ENCODE measurements around the gene JAKMIP3.

JAKMIP3 gene

GRCh38 chr10:132097609-132098377, 32.0 kb downstream of the JAKMIP3 start:
- CTCF ChIA-PET: no interaction called here
- POLR2A ChIA-PET: no interaction called here
- Histone ChIP-seq H3K9me3 (ENCODE audit: control insufficient read depth, insufficient read depth, low read depth, low read length) (no peaks in the 10 kb centered on the region), H3K27ac (ENCODE audit: extremely low read depth, low read depth, low read length) (no peak overlapping the region), H3K4me3 (ENCODE audit: low read depth, low read length) (no peak overlapping the region), H3K4me1 (ENCODE audit: control insufficient read depth, insufficient read depth, low read length) (no peaks in the 10 kb centered on the region), H3K36me3 (ENCODE audit: control insufficient read depth in 2 of 2, insufficient read depth in 1 of 2, low read length in 2 of 2) (no peaks in the 10 kb centered on the region)
- no peak for TF ChIP-seq ZNF174 (tag by site-specific recombination; IDR thresholded peaks at IDR 0.05)
- no peak for TF ChIP-seq ZNF354C (tag by site-specific recombination; IDR thresholded peaks at IDR 0.05; ENCODE audit: borderline replicate concordance, low read depth)
- no peak for TF ChIP-seq ZNF138 (tag by site-specific recombination; IDR thresholded peaks at IDR 0.05; ENCODE audit: borderline replicate concordance)
- TF ChIP-seq ZNF292 (tag by site-specific recombination; IDR thresholded peaks at IDR 0.05; ENCODE audit: borderline replicate concordance, low read depth): no peak
- no peak for TF ChIP-seq ZFP69B (tag by site-specific recombination; IDR thresholded peaks at IDR 0.05)
- TF ChIP-seq ZNF548 (tag by site-specific recombination; IDR thresholded peaks at IDR 0.05): no peak
- TF ChIP-seq KLF8 (tag by site-specific recombination; IDR thresholded peaks at IDR 0.05): no peak
- no peak for TF ChIP-seq ZNF121 (tag by site-specific recombination; IDR thresholded peaks at IDR 0.05)
- TF ChIP-seq ZBTB20 (tag by site-specific recombination; IDR thresholded peaks at IDR 0.05): no peak
- TF ChIP-seq ZEB2 (tag by site-specific recombination; IDR thresholded peaks at IDR 0.05): no peak
- TF ChIP-seq ZSCAN16 (tag by site-specific recombination; IDR thresholded peaks at IDR 0.05): no peak
- TF ChIP-seq FEZF1 (tag by site-specific recombination; IDR thresholded peaks at IDR 0.05): no peak
- no peak for TF ChIP-seq ZNF48 (tag by site-specific recombination; IDR thresholded peaks at IDR 0.05)
- no peak for TF ChIP-seq ZNF202 (tag by site-specific recombination; IDR thresholded peaks at IDR 0.05; ENCODE audit: borderline replicate concordance)
- TF ChIP-seq, protein P1, sequence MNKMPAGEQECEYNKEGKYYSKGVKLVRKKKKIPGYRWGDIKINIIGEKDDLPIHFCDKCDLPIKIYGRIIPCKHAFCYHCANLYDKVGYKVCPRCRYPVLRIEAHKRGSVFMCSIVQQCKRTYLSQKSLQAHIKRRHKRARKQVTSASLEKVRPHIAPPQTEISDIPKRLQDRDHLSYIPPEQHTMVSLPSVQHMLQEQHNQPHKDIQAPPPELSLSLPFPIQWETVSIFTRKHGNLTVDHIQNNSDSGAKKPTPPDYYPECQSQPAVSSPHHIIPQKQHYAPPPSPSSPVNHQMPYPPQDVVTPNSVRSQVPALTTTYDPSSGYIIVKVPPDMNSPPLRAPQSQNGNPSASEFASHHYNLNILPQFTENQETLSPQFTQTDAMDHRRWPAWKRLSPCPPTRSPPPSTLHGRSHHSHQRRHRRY (tag by site-specific recombination; IDR thresholded peaks at IDR 0.05): no peak
- TF ChIP-seq ZNF561 (tag by site-specific recombination; IDR thresholded peaks at IDR 0.05; ENCODE audit: borderline replicate concordance): no peak
- TF ChIP-seq ZBTB8A (tag by site-specific recombination; IDR thresholded peaks at IDR 0.05): no peak
- TF ChIP-seq, protein P2, sequence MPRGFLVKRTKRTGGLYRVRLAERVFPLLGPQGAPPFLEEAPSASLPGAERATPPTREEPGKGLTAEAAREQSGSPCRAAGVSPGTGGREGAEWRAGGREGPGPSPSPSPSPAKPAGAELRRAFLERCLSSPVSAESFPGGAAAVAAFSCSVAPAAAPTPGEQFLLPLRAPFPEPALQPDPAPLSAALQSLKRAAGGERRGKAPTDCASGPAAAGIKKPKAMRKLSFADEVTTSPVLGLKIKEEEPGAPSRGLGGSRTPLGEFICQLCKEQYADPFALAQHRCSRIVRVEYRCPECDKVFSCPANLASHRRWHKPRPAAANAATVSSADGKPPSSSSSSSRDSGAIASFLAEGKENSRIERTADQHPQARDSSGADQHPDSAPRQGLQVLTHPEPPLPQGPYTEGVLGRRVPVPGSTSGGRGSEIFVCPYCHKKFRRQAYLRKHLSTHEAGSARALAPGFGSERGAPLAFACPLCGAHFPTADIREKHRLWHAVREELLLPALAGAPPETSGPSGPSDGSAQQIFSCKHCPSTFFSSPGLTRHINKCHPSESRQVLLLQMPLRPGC (tag by site-specific recombination; IDR thresholded peaks at IDR 0.05): no peak

- Histone ChIP-seq H3K4me1 (ENCODE audit: control insufficient read depth, insufficient read depth, low read length) (no peaks in the 10 kb centered on the region), H3K36me3 (ENCODE audit: control insufficient read depth in 2 of 2, insufficient read depth in 1 of 2, low read length in 2 of 2) (no peaks in the 10 kb centered on the region), H3K4me3 (ENCODE audit: low read depth, low read length) (no peak overlapping the region), H3K9me3 (ENCODE audit: control insufficient read depth, insufficient read depth, low read depth, low read length) (no peaks in the 10 kb centered on the region), H3K27ac (ENCODE audit: extremely low read depth, low read depth, low read length) (no peak overlapping the region)
- ChIA-PET CTCF (interaction anchor here (0.6 kb wide), 1 partner anchor 76 kb away, joined by 3 read pairs; no protein-coding TSS in a partner anchor), POLR2A (no interaction called here)
- TF ChIP-seq PRDM1 (tag by site-specific recombination; IDR thresholded peaks at IDR 0.05) (no peak), ZNF791 (tag by site-specific recombination; IDR thresholded peaks at IDR 0.05) (no peak), KLF7 (tag by site-specific recombination; IDR thresholded peaks at IDR 0.05; ENCODE audit: borderline replicate concordance) (no peak)
Observed at GRCh38 chr10:132098539-132099388, 33.0 kb downstream of the JAKMIP3 start.

Measured in HEK293 (cell line).